Endometrial microvascular endothelial cells (primary cell): ENCODE data around the gene CNDP2. TPM values are rescaled to one million over a fixed set of nuclear protein-coding genes. Genes with fewer than 3 reads are reported as not detected.

ENCODE experiments used
- in situ Hi-C: cut with HindIII; loops from 2 replicates; pipeline ENCODE4 v1.10.0; 2017; ENCODE audit warnings: low sequenced_read_pairs, low pct_unique_long_range_greater_than_20kb; ENCODE audit errors: inconsistent ontology term
- total RNA-seq: library from RNA; depleted of rRNA; stranded (reverse); fragments of >200 nt; gene quantifications from one replicate; pipeline ENCODE4 v1.2.3, GENCODE V29; 2015; ENCODE audit errors: inconsistent ontology term

Gene CNDP2
- total RNA-seq, 1 donor from 2014 or later: 157 TPM

GRCh38 chr18:74526488-74526887, 30.3 kb downstream of the CNDP2 start:
- in situ Hi-C loops: no loop called here

GRCh38 chr18:74528478-74528877, 32.3 kb downstream of the CNDP2 start:
- in situ Hi-C loops: no loop called here

GRCh38 chr18:74528913-74529312, 32.8 kb downstream of the CNDP2 start:
- in situ Hi-C loops: no loop called here

GRCh38 chr18:74529378-74529777, 33.2 kb downstream of the CNDP2 start:
- in situ Hi-C loops: no loop called here

GRCh38 chr18:74529811-74530583, 33.8 kb downstream of the CNDP2 start:
- in situ Hi-C loops: no loop called here

- in situ Hi-C loops: no loop called here
These were observed 34.4 kb downstream of the CNDP2 start for GRCh38 chr18:74530584-74530862.

GRCh38 chr18:74531043-74531442, 34.9 kb downstream of the CNDP2 start:
- in situ Hi-C loops: no loop called here

- in situ Hi-C loops: no loop called here
These were observed 36.4 kb downstream of the CNDP2 start for GRCh38 chr18:74532511-74533025.

- in situ Hi-C loops: no loop called here
These were observed 37.5 kb downstream of the CNDP2 start for GRCh38 chr18:74533666-74534065.

GRCh38 chr18:74534150-74534969, 38.2 kb downstream of the CNDP2 start, which contains the start of gene CNDP1:
Gene CNDP1 (plus strand): TSS chr18:74534500. CDS start chr18:74534668, 168 bp downstream.
- in situ Hi-C loops: no loop called here

GRCh38 chr18:74534981-74535649, 39.0 kb downstream of the CNDP2 start:
- in situ Hi-C loops: no loop called here

- in situ Hi-C loops: no loop called here
These were observed 43.1 kb downstream of the CNDP2 start for GRCh38 chr18:74539289-74539688.

GRCh38 chr18:74540652-74541421, 44.7 kb downstream of the CNDP2 start:
- in situ Hi-C loops: no loop called here

GRCh38 chr18:74541703-74542555, 45.8 kb downstream of the CNDP2 start:
- in situ Hi-C loops: no loop called here

GRCh38 chr18:74544898-74545297, 48.7 kb downstream of the CNDP2 start:
- in situ Hi-C loops: no loop called here

GRCh38 chr18:74546007-74546406, 49.8 kb downstream of the CNDP2 start:
- in situ Hi-C loops: no loop called here

GRCh38 chr18:74546751-74547530, 50.8 kb downstream of the CNDP2 start:
- in situ Hi-C loops: no loop called here
